Smooth muscle cell (in vitro differentiated cells): ENCODE measurements around the gene KLHL22. TPM values are rescaled to one million over a fixed set of nuclear protein-coding genes. Genes with fewer than 3 reads are reported as not detected.
"Not testable (repeated sequence)": the region's sequence is repeated elsewhere in the genome, so short reads cannot be mapped to it uniquely, and the experiment has no call there.

Experiments used
- DNase-seq: peaks from one replicate; lab custom pipeline; 2025; ENCODE audit not compliant: unreplicated experiment; lab: John Stamatoyannopoulos, UW
- H2AFZ ChIP-seq: fragments of 200-600 bp; sonication (generic); 2 replicates; pipeline ENCODE4 v1.6.0; 2016; ENCODE audit warnings: antibody characterized with exemption, low read depth, mild to moderate bottlenecking
- H3F3A ChIP-seq: fragments of 200-600 bp; sonication (generic); 2 replicates; pipeline ENCODE4 v1.6.0; 2017; ENCODE audit warnings: antibody characterized with exemption, low read depth
- H3K27ac ChIP-seq: fragments of 200-600 bp; sonication (generic); 2 replicates; pipeline ENCODE4 v1.5.1; 2016; ENCODE audit warnings: low read depth, mild to moderate bottlenecking
- H3K27me3 ChIP-seq: fragments of 200-600 bp; sonication (generic); 2 replicates; pipeline ENCODE4 v1.6.1; 2016; ENCODE audit warnings: low read depth, mild to moderate bottlenecking
- H3K36me3 ChIP-seq: fragments of 200-600 bp; sonication (generic); 2 replicates; pipeline ENCODE4 v1.5.1; 2016; ENCODE audit warnings: low read depth
- H3K4me1 ChIP-seq: fragments of 200-600 bp; sonication (generic); 2 replicates; pipeline ENCODE4 v1.5.1; 2016; ENCODE audit warnings: low read depth
- H3K4me2 ChIP-seq: fragments of 200-600 bp; sonication (generic); 2 replicates; pipeline ENCODE4 v1.6.0; 2016; ENCODE audit warnings: mild to moderate bottlenecking
- H3K4me3 ChIP-seq: fragments of 200-600 bp; sonication (generic); 2 replicates; pipeline ENCODE4 v1.5.1; 2016; ENCODE audit warnings: mild to moderate bottlenecking
- H3K79me2 ChIP-seq: fragments of 200-600 bp; sonication (generic); 2 replicates; pipeline ENCODE4 v1.6.0; 2016; ENCODE audit warnings: low read depth, mild to moderate bottlenecking
- H3K9ac ChIP-seq: fragments of 200-600 bp; sonication (generic); 2 replicates; pipeline ENCODE4 v1.6.0; 2016; ENCODE audit warnings: low read depth
- H3K9me3 ChIP-seq: fragments of 200-600 bp; sonication (generic); replicated peaks from 2 replicates; pipeline ENCODE4 v1.5.1; 2016; ENCODE audit warnings: low read depth
- H4K20me1 ChIP-seq: fragments of 200-600 bp; sonication (generic); 2 replicates; pipeline ENCODE4 v1.6.0; 2016; ENCODE audit warnings: low read depth
- CTCF ChIP-seq: fragments of 200-600 bp; sonication (generic); IDR thresholded peaks from 2 replicates; pipeline ENCODE4 v1.5.1; 2017; ENCODE audit warnings: borderline replicate concordance, mild to moderate bottlenecking, antibody characterized with exemption; ENCODE audit not compliant: insufficient read depth, poor library complexity, severe bottlenecking
- WGBS: methylation state at CpG from one replicate; pipeline ENCODE4 v1.1.7; 2016; ENCODE audit warnings: low lambda C conversion rate; 5-methylcytosine and 5-hydroxymethylcytosine counted together
- polyA plus RNA-seq: library from polyadenylated mRNA; unstranded; fragments of >200 nt; fragmentation: Nextera tagmentation; extraction: Ambion mirVana; gene quantifications from 2 replicates; pipeline ENCODE4 v1.2.1, GENCODE V29; 2016
- total RNA-seq: library from RNA; depleted of rRNA; stranded (reverse); fragments of >200 nt; gene quantifications from 2 replicates; pipeline ENCODE4 v1.2.3, GENCODE V29; 2014

The KLHL22 gene
- total and polyA plus RNA-seq, 2 experiments from 2014 or later = 17.1 to 27.3 TPM

DNA sequence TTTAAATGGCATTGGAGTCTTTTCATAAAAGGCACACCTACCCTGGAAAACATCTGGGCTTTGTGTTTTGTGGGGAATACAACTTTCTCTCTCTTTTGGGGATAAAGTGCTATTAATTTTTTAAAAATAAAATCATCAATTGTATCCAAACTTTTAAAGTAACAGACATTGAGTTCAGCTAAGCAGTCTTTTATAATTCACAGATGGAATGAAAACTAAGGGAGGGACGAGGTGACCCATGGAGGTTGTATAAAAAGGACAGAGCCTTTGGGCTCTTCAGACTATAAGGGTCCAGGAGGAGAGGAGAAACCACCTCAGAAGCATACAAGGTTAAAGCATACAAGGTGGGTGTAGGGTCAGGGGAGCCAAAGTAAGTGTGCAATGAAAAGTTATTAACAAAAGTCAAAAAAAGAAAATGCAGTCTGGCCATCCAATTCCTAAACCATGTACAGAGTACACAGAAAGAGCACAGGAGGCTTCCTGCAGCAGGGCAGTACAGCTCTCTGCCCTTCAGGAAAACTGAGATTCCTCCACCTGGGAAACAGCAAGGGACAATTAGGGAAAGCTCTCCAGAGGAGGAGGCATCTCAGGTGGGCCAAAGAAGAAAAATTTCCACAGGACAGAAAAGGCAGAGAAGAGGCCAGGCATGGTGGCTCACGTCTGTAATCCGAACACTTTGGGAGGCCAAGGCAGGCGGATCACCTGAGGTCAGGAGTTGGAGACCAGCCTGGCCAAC lies 10.5 kb downstream of the KLHL22 start:
- Histone ChIP-seq H4K20me1 (peaks cover 45% of the 10 kb centered on the region), H3K36me3 (no peaks in the 10 kb centered on the region), H3K4me2 (no peak overlapping the region), H3K4me3 (no peak overlapping the region), H3K9ac (no peak overlapping the region), H3K4me1 (no peaks in the 10 kb centered on the region), H3K79me2 (peaks cover 23% of the 10 kb centered on the region), H2AFZ (no peak overlapping the region), H3F3A (no peaks in the 10 kb centered on the region), H3K27ac (no peak overlapping the region), H3K27me3 (no peaks in the 10 kb centered on the region), H3K9me3 (no peaks in the 10 kb centered on the region)
- TF ChIP-seq CTCF = no peak
- no peak for DNase-seq
- WGBS = 100% methylated on average over 4 of the region's 4 CpGs

DNA sequence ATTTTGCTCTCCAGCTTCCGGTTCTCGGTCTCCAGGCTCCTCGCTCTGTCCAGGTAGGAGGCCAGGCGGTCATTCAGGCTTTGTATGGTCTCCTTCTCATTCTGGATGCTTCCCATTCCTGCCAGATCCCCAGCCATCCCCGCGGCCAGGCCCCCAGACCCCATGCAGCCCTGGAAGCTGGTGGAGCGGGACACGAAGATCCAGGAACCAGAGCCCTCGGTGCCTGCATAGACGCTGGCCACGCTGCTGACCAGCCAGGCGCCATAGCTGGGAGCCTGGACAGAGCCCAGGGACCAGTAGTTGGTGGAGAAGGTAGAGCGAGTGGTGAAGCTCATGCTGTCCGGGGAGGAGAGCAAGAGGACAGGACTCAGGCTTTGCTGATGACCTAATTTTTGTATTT lies 11.8 kb downstream of the KLHL22 start:
- peaks cover 14% of the 10 kb centered on the region for H3K79me2 ChIP-seq
- H3K4me2 ChIP-seq = no peak overlapping the region
- peaks cover 39% of the 10 kb centered on the region for H4K20me1 ChIP-seq
- no peak overlapping the region for H2AFZ ChIP-seq
- H3K9ac ChIP-seq = no peak overlapping the region
- no peaks in the 10 kb centered on the region for H3F3A ChIP-seq
- no peak overlapping the region for H3K4me3 ChIP-seq
- no peak overlapping the region for H3K27ac ChIP-seq
- H3K9me3 ChIP-seq = no peaks in the 10 kb centered on the region
- H3K4me1 ChIP-seq = no peaks in the 10 kb centered on the region
- WGBS = 95% methylated on average over 14 of the region's 14 CpGs
- DNase-seq = no peak
- no peak for TF ChIP-seq CTCF
- no peaks in the 10 kb centered on the region for H3K36me3 ChIP-seq
- no peaks in the 10 kb centered on the region for H3K27me3 ChIP-seq

GRCh38 chr22:20483143-20483506 lies 12.5 kb downstream of the KLHL22 start:
- not testable (repeated sequence) for H3F3A ChIP-seq, H3K4me2 ChIP-seq, H3K9ac ChIP-seq, DNase-seq, H2AFZ ChIP-seq, H3K4me3 ChIP-seq, H3K27me3 ChIP-seq, H3K9me3 ChIP-seq, H3K27ac ChIP-seq, H3K4me1 ChIP-seq, H3K36me3 ChIP-seq
- WGBS = 95% methylated on average over 7 of the region's 7 CpGs
- H4K20me1 ChIP-seq = peaks cover 33% of the 10 kb centered on the region
- peaks cover 12% of the 10 kb centered on the region for H3K79me2 ChIP-seq

DNA sequence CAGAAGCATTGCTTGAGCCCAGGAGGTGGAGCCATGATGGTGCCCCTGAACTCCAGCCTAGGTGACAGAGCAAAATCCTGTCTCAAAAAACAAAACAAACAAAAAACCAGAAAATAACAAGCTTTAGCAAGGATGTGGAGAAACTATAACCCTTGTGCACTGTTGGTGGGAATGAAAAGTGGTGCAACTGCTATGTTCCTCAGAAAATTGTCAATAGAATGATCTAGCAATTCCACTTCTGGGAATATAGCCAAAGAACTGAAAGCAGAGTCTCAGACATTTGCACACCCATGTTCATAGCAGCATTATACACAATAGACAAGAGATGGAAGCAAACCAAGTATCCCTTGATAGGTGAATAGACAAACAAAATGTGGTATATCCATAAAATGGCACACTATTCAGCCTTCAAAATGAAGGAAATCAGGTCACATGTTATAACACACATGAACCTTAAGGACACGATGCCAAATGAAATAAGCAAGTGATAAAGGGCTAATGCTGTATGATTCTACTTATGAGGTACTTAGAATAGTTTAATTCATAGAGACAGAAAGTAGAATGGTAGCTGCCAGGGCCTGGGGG lies 15.9 kb downstream of the KLHL22 start:
- Histone ChIP-seq H3K4me1 (no peaks in the 10 kb centered on the region), H3K36me3 (no peaks in the 10 kb centered on the region), H3K27me3 (no peaks in the 10 kb centered on the region), H3F3A (no peaks in the 10 kb centered on the region), H3K9me3 (no peaks in the 10 kb centered on the region), H3K4me2 (no peak overlapping the region), H2AFZ (no peak overlapping the region), H4K20me1 (peaks cover 20% of the 10 kb centered on the region), H3K4me3 (no peak overlapping the region), H3K27ac (no peak overlapping the region), H3K79me2 (peaks cover under 1% of the 10 kb centered on the region), H3K9ac (no peak overlapping the region)
- no peak for DNase-seq
- 98% methylated on average over 1 of the region's 1 CpG for WGBS
- TF ChIP-seq CTCF = no peak

DNA sequence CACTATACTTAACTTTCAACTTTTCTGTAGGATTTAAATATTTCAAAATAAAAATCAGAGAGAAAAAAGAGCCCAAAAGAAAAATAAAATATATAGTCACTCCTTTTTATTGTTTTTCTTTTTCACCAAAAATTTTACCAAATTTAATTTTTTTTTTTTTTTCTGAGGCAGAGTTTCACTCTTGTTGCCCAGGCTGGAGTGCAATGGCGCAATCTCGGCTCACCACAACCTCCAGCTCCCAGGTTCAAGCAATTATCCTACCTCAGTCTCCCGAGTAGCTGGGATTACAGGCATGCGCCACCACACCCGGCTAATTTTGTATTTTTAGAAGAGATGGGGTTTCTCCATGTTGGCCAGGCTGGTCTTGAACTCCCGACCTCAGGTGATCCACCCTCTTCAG lies 17.5 kb downstream of the KLHL22 start:
- H3K36me3 ChIP-seq, H3K79me2 ChIP-seq, H3K9me3 ChIP-seq, H3K27ac ChIP-seq, H2AFZ ChIP-seq, H3K4me2 ChIP-seq, DNase-seq, H3K4me1 ChIP-seq, H3K27me3 ChIP-seq, H3K9ac ChIP-seq, H3F3A ChIP-seq, H3K4me3 ChIP-seq: not testable (repeated sequence)
- 95% methylated on average over 6 of the region's 6 CpGs for WGBS
- H4K20me1 ChIP-seq = peaks cover 23% of the 10 kb centered on the region

- peaks cover 37% of the 10 kb centered on the region for H4K20me1 ChIP-seq
- H3K27me3 ChIP-seq, H3K27ac ChIP-seq, H3K9me3 ChIP-seq, H3K4me1 ChIP-seq, H3K9ac ChIP-seq, DNase-seq, H3F3A ChIP-seq, H2AFZ ChIP-seq, H3K36me3 ChIP-seq, H3K4me3 ChIP-seq, H3K79me2 ChIP-seq, H3K4me2 ChIP-seq: not testable (repeated sequence)
- WGBS = 88% methylated on average over 12 of the region's 12 CpGs
Observed at GRCh38 chr22:20475569-20475968, 20.0 kb downstream of the KLHL22 start.
